ENCODE measurements around the gene TMEM114. TPM values are rescaled to one million over a fixed set of nuclear protein-coding genes. Genes with fewer than 3 reads are reported as not detected.

Gene TMEM114
- total RNA-seq, 1 donor from 2014 or later: 1.8 TPM

GRCh38 chr16:8625491-8626087, 35.3 kb upstream of the TMEM114 start:
- Mint-ChIP-seq H3K4me3 (ENCODE audit: low read depth) (no peak overlapping the region), H3K27ac (no peak overlapping the region), H3K9me3 (ENCODE audit: low read depth) (no peaks in the 10 kb centered on the region), H3K4me1 (ENCODE audit: low read depth) (peaks cover 9% of the 10 kb centered on the region), H3K36me3 (ENCODE audit: insufficient read depth) (peaks cover 28% of the 10 kb centered on the region), H3K27me3 (no peaks in the 10 kb centered on the region)
- DNase-seq (ENCODE audit: low spot score, unreplicated experiment): no peak
- TF ChIP-seq CTCF (IDR thresholded peaks at IDR 0.05; ENCODE audit: unreplicated experiment): no peak

GRCh38 chr16:8623634-8624033, 33.3 kb upstream of the TMEM114 start:
- Mint-ChIP-seq H3K27ac (no peak overlapping the region), H3K4me3 (ENCODE audit: low read depth) (peak overlapping the region; percentile 35), H3K9me3 (ENCODE audit: low read depth) (no peaks in the 10 kb centered on the region), H3K36me3 (ENCODE audit: insufficient read depth) (peaks cover 19% of the 10 kb centered on the region), H3K4me1 (ENCODE audit: low read depth) (peaks cover 9% of the 10 kb centered on the region), H3K27me3 (no peaks in the 10 kb centered on the region)
- no peak for TF ChIP-seq CTCF (IDR thresholded peaks at IDR 0.05; ENCODE audit: unreplicated experiment)
- no peak for DNase-seq (ENCODE audit: low spot score, unreplicated experiment)

GRCh38 chr16:8622315-8622656, 32.0 kb upstream of the TMEM114 start:
- Mint-ChIP-seq H3K9me3 (ENCODE audit: low read depth) (no peaks in the 10 kb centered on the region), H3K27me3 (no peaks in the 10 kb centered on the region), H3K4me3 (ENCODE audit: low read depth) (peak overlapping the region; percentile 98), H3K27ac (peak overlapping the region; percentile 99), H3K4me1 (ENCODE audit: low read depth) (peaks cover 9% of the 10 kb centered on the region), H3K36me3 (ENCODE audit: insufficient read depth) (peaks cover 9% of the 10 kb centered on the region)
- no peak for DNase-seq (ENCODE audit: low spot score, unreplicated experiment)
- no peak for TF ChIP-seq CTCF (IDR thresholded peaks at IDR 0.05; ENCODE audit: unreplicated experiment)

GRCh38 chr16:8621572-8622314, 31.4 kb upstream of the TMEM114 start, which contains the start of gene METTL22:
METTL22 (plus strand) TSS chr16:8621698; CDS start chr16:8625666, 3,968 bp downstream.
- no peak for TF ChIP-seq CTCF (IDR thresholded peaks at IDR 0.05; ENCODE audit: unreplicated experiment)
- H3K4me1 Mint-ChIP-seq (ENCODE audit: low read depth): peaks cover 9% of the 10 kb centered on the region
- H3K27me3 Mint-ChIP-seq: no peaks in the 10 kb centered on the region
- no peaks in the 10 kb centered on the region for H3K9me3 Mint-ChIP-seq (ENCODE audit: low read depth)
- peak within 1 kb of the TSS; percentile 99 for H3K27ac Mint-ChIP-seq
- peak; percentile 93 for DNase-seq (ENCODE audit: low spot score, unreplicated experiment)
- peak within 1 kb of the TSS; percentile 98 for H3K4me3 Mint-ChIP-seq (ENCODE audit: low read depth)
- peaks cover 5% of the 10 kb centered on the region for H3K36me3 Mint-ChIP-seq (ENCODE audit: insufficient read depth)

GRCh38 chr16:8621222-8621571, 30.9 kb upstream of the TMEM114 start:
- Mint-ChIP-seq H3K27me3 (no peaks in the 10 kb centered on the region), H3K27ac (peak overlapping the region; percentile 99), H3K4me3 (ENCODE audit: low read depth) (peak overlapping the region; percentile 98), H3K4me1 (ENCODE audit: low read depth) (peaks cover 9% of the 10 kb centered on the region), H3K9me3 (ENCODE audit: low read depth) (no peaks in the 10 kb centered on the region), H3K36me3 (ENCODE audit: insufficient read depth) (peaks cover 5% of the 10 kb centered on the region)
- no peak for TF ChIP-seq CTCF (IDR thresholded peaks at IDR 0.05; ENCODE audit: unreplicated experiment)
- no peak for DNase-seq (ENCODE audit: low spot score, unreplicated experiment)
